LNCaP clone FGC (cell line): ENCODE measurements around the gene PCDHAC1.

Experiments
- DNase-seq: peaks from one replicate; pipeline ENCODE4 v3.0.0-alpha.2; 2011; ENCODE audit warnings: low read depth
- H3K4me3 ChIP-seq: 2 replicates; pipeline ENCODE4 v1.5.1; 2011; ENCODE audit warnings: mild to moderate bottlenecking, low read depth, low read length, control low read depth
- TF ChIP-seq, protein P1 (sequence below): IDR thresholded peaks from 2 replicates; pipeline ENCODE4 v1.5.1; 2012; ENCODE audit warnings: mild to moderate bottlenecking; ENCODE audit not compliant: control insufficient read depth, insufficient read depth; ENCODE audit errors: extremely low read depth

PCDHAC1 gene

GRCh38 chr5:140967226-140967893 lies 41.3 kb downstream of the PCDHAC1 start:
- TF ChIP-seq, protein P1, sequence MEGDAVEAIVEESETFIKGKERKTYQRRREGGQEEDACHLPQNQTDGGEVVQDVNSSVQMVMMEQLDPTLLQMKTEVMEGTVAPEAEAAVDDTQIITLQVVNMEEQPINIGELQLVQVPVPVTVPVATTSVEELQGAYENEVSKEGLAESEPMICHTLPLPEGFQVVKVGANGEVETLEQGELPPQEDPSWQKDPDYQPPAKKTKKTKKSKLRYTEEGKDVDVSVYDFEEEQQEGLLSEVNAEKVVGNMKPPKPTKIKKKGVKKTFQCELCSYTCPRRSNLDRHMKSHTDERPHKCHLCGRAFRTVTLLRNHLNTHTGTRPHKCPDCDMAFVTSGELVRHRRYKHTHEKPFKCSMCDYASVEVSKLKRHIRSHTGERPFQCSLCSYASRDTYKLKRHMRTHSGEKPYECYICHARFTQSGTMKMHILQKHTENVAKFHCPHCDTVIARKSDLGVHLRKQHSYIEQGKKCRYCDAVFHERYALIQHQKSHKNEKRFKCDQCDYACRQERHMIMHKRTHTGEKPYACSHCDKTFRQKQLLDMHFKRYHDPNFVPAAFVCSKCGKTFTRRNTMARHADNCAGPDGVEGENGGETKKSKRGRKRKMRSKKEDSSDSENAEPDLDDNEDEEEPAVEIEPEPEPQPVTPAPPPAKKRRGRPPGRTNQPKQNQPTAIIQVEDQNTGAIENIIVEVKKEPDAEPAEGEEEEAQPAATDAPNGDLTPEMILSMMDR, result no peak
- no peak overlapping the region for H3K4me3 ChIP-seq
- DNase-seq, result no peak

DNA sequence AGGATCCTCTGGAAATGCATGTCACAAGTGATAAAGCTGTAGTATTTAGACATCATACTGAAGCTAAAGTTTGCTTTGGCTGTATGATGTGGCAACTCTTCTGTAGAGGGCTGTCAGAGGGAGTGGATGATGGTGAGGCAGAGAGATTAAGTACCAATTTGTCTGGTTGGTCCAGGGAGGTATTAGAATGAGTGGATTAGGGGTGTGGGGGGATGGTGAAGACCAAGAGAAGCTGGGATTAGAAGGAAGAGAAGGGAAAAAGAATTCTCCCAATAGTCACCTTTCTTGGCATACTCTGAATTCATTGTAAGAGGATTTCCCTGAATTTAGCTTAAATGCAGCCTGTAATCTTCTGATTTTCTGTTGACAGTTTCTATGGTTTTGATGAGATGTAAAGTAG lies 43.8 kb downstream of the PCDHAC1 start:
- DNase-seq, result no peak
- no peak overlapping the region for H3K4me3 ChIP-seq
- TF ChIP-seq, protein P1, result no peak

DNA sequence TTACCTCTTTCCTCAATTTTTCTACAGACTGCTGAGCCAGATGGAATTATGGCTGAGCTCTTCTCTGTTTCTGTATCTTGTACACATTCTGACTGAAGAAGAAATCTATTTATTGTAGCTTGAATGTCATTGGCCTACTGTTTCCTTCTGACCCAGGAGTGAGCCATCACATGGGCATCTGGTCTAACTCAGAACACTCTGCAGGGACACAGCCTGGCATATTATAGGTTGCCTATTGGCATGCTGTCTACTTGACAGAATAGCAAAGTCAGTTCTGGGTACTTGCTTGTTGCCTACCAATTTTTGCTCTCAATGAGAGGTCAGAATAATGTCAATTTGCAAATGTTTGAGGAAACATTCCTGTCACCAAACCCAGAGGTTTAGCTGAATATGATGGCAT lies 47.5 kb downstream of the PCDHAC1 start:
- DNase-seq, result no peak
- H3K4me3 ChIP-seq, result no peak overlapping the region
- TF ChIP-seq, protein P1, result no peak

GRCh38 chr5:140977003-140977402 lies 50.9 kb downstream of the PCDHAC1 start:
- DNase-seq, result no peak
- H3K4me3 ChIP-seq, result no peak overlapping the region
- TF ChIP-seq, protein P1, result no peak

DNA sequence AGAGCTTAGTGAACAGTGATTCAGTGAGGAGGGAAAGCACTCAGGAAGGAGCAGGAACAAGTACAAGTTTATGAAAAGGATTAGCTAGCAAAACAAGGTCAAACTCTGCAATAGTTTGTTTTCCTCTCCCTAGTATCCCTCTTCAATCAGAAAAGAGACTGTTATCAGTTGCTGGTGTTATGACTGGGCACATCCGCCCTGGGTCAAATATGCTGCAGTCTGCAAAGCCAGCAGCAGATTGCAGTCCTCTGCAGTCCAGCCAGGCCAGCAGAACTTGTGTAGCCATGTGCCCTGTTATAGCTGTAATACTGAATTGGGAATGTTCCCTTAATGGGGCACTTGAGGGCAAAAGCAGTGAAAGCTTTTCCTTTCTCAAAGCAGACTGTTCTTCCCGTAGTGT lies 52.2 kb downstream of the PCDHAC1 start:
- no peak overlapping the region for H3K4me3 ChIP-seq
- no peak for DNase-seq
- TF ChIP-seq, protein P1, result no peak

GRCh38 chr5:140978983-140979382 lies 52.9 kb downstream of the PCDHAC1 start:
- no peak for DNase-seq
- TF ChIP-seq, protein P1, result no peak
- no peak overlapping the region for H3K4me3 ChIP-seq
